DMS153 treated with DMSO at 0.1 percent for 48 hours (cell line): ENCODE results near the gene LUZP1.
"Not testable (repeated sequence)": the region's sequence is repeated elsewhere in the genome, so short reads cannot be mapped to it uniquely, and the experiment has no call there.

Experiments
- DNase-seq: peaks from one replicate; lab custom pipeline; 2025; ENCODE audit not compliant: unreplicated experiment; lab: John Stamatoyannopoulos, UW

LUZP1 gene

DNA sequence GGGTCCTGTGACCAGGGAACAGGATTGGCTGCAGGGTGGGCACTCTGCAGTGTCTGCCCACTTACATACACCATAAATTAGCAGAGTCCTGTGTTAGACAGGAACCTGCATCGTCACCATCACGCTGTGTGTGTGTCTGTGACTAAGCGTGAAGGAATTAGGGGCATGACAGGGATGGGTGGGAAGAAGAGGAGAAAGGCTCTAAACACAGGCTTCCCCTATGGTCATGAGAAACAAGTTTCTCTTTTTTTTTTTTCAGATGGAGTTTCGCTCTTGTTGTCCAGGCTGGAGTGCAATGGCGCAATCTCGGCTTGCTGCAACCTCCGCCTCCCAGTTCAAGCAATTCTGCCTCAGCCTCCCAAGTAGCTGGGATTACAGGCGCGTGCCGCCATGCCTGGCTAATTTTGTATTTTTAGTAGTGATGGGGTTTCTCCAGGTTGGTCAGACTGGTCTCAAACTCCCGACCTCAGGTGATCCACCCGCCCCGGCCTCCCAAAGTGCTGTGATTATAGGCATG, 20.3 kb upstream of the LUZP1 start:
- DNase-seq, result not testable (repeated sequence)

DNA sequence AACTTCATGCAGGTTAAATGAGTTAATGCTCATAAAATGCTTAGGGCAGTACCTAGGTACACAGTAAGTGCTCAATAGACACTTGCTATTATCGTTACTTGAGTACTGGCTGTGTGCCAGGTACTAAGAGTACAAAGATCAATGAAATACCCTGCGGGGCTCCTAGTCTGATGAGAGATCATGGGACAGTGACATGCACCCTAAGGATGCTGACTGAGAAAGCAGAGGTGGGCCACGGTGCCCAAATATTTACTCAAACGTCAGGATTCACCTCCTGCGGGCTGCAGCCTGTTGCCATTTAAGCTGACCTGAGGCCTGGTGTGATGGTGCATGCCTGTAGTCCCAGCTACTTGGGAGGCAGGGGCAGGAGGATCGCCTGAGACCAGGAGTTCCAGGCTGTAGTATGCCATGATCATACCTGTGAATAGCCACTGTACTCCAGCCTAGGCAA, 19.8 kb upstream of the LUZP1 start:
- DNase-seq, result no peak

DNA sequence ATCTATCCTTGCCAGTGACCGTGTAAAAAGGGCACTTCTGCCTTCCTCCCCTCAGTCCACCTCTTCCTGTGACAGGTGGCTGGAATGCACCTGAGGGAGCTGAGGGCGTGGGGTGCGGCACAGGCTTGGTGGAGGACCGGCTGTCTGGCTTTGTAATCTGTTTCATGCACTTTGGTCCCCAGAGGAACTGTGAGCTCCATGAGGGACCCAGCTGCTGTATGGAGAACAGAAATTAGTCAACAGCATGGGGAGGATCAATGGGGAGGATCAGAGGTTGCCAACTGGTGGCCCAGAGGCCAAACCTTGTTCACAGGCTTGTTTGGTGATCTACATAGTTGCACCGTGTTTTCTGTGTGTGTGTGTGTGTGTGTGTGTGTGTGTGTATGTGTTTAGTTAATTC, 19.0 kb upstream of the LUZP1 start:
- DNase-seq, result no peak

DNA sequence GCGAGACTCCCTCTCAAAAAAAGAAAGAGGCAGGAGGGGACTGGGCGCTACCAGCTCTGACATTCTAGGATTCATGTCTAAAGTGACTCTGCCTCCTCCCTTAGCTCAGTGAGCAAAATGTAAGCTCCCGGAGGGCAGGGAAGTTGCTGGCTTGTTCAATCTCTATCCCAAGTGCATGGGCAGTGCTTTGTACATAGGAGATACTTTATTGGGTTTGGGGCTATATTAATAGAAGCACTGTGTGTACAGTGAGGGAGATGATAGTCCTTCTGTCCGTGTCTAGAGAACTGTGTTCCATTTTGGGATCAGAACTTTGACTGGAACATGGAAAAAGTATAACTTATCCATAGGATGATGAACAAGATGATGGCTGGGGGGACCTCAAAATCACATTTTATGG, 16.7 kb upstream of the LUZP1 start:
- no peak for DNase-seq

DNA sequence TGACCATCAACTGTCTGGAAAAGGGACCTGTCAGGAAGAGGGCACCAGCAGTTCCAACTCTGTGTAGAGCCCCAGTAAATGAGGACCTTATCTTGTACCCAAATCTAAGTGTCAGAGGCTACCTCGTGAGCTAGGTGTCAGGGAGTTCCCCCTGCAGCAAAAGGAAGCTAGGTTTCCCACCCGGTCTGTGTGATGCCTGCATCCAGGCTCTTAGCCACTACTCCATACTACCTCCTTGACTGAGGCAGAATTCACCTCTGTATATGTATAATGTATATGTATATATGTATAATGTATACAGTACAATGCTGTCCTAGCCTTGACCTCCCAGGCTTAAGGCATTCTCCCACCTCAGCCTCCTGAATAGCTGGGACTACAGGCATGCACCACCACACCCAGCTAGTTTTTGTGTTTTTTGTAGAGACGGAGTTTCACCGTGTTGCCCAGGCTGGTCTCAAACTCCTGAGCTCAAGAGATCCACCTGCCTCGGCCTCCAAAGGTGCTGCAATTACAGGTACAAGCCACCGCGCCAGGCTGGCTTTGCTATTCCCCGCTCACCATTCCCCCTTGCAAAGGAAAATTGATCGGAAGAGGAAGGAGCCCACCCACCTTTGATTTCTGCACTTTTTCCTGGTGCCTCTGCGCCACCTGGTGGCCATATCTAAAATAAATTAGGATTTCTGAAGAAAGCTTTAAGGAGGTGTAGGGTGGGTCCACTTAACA, 15.7 kb upstream of the LUZP1 start:
- peak; percentile 28 for DNase-seq

DNA sequence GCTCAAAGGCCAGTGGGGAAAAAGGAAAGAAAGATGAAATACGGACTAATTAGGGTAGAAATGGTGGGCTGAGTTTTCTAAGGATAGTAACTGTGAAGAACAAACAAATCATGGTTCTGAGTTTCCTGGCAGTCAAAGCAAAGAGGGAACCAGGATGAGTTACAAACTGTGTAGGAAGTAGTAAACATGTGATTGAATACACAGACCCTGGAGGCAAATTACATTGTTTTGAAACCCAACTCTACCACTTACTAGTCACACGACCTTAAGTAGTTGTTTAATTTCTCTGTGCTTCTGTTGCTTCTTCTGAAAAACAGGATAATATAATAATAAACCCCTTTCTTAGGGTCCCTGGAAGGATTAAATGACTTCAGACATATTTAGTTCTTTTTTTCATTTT, 11.2 kb upstream of the LUZP1 start:
- DNase-seq, result no peak

DNA sequence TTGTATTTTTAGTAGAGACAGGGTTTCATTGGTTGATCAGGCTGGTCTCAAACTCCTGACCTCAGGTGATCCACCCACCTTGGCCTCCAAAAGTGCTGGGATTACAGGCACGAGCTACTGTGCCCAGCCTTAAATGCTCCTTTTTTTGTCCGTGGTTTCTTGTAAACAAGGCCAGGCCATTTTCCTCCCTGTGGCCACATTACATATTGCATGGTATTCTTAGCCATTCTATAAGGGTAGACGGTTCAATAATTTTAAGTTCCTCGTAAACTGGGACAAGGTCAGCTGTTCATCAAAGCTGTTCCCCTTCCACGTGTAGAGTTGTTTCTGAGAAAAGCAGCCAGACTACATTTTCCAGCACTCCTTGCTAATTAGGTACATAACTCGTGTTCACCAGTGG, 10.3 kb upstream of the LUZP1 start:
- DNase-seq, result no peak

DNA sequence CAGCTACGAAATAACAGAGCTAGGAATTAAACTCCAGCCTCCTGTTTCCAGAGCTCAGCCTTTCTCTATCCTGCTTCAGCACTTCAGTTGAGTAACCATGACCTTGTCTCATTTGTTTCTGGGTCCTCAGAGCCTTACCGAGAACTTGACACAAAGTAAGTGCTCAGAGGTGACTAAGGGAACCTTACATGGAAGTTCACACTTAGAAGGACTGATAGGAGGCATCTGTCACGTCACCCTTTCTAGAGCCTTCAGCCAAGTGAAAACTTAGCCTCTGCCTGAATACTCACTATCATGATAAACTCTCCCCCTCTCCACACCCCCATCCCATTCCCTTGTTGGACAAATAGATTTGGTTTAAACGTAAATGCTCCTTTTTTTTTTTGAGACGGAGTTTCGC, 9.8 kb upstream of the LUZP1 start:
- no peak for DNase-seq

DNA sequence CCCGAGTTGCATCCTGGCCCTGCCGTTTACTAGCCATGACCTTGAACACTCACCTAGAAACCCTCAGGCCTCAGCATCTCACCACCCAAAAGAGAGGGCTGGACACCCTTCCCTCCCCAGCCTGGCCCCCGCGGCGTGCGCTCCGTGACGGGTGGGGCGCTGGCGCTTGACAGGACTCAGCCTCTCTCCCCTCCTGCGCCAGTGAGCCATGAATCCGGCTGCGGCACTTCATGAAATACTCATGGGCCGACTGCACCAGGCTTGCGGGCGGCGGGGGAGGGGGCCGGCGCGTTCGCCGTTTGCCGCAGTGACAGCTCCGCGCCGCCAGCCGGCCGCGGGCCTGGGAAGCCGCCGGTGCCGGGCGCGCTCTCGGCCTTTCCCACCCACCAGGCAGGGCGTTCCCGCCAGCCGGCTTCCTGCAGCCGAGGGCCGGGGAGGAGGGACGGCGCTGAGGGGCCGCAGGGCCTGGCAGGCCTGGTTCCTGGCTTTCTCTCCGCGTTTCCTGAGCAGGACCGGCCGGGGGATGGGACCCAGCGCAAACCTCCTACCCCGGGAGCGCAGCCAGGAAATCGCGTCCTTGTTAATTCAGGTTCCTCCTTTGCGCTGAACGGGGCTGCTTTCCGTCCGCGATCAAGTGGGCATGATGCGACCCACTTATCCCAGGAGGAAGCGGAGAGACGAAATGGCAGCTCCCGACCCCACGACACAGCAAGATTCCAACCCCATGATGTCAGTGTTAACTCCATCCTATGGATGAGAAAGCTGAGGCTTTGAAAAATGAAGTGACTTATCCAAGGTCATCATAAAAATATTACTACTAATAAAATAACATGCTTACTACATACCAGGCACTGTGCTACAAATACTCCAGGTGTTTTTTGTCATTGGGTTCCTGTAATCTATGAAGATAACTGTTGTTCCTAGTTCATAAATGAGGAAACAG, 9.1 kb upstream of the LUZP1 start:
- peak; percentile 49 for DNase-seq

DNA sequence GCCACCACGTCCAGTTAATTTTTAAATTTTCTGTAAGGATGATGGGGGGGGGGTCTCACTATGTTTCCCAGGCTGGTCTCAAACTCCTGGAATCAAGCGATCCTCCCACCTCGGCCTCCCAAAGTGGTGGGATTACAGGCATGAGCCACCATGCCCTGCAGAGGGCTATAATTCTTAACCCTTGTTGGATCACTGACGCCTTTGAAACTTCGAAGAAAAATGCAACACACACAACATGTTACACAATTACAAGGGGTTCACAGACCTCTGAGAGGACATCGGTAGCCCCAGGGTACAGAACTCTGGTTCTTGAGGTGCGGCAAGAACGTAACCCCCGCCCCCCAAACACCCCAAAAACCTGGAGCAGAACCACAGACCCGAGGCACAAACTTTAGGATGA, 8.4 kb upstream of the LUZP1 start:
- no peak for DNase-seq

DNA sequence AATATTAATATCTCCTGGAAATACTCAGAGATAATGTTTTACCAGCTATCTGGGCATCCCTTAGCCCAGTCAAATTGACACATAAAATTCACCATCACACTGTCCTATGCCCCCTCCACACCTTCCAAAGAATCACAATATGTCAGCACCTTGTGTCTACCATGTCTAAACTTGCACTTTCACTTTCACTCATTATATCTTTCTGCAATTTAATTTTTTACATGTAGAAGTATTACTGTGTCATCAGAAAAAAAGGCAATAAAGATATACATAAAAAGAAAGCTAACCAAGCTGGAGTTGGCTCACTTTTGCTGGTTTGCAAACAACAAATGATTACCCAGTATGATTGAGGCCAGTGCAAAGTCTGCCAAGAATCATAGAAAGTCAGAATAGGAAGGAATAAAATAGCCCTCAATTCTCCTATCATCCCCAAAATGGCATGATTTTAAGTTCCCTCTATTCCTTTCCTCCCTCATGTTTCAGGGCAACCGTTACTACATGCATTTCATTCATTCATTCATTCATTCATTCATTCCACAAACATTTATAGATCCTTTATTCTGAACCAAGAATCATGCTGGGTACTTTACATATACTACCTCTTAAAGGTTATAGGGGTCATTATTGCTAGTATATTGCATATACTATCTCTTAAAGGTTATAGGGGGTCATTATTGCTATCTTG, 5.9 kb upstream of the LUZP1 start:
- no peak for DNase-seq

DNA sequence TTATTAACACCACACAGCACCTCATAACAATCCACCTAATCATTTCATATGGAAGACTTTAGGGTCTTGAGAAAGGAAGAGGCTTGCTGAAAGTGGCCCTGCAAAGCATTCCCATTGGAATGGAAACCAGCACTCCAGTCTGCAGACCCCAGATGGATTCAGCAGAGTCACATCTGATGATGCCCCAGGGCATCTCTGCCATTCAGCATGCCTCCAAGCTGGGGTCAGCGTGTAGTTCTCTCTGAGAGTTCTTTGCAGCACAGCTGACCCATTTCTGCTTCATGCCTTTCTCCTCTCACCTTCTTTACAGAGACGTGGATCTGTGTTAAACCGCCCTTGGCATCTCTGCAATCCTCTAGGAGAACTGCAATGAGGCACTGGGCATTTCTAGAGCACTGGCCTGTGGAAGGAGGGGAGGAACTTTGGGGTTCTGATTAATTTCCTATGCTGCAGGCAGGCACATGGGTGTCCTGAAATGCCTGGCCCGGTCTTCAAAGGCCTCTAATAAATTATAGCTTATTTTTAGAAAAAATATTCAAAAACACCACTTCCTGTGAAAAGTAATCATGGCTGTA, 2.6 kb upstream of the LUZP1 start:
- DNase-seq, result no peak

DNA sequence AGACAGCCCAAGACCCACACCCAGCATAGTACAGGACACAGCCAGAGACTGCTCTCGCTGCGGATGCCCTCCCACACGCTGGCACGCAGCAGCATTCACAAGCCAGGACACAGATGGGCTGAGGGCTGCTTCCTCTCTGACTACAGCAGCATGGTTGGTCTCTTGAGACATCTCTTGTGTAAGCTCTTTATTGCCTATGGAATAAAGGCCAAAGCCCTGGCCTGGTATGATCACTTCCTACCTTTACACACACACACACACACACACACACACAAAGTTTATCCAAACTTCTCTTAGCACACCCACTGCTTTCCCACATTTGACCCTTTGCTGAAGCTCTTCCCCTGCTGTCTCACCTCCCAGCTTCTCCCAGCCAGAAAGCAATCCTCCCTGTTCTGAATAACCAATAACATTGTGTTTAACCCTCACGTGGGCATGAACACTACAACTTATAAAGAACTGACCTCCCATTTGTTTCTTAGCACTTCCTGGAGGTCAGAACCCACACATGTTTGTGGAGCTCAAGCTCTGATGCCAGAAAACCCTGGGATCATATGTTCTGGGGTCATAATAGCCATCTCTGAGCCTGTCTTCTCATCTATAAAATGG, 1.2 kb upstream of the LUZP1 start:
- no peak for DNase-seq

DNA sequence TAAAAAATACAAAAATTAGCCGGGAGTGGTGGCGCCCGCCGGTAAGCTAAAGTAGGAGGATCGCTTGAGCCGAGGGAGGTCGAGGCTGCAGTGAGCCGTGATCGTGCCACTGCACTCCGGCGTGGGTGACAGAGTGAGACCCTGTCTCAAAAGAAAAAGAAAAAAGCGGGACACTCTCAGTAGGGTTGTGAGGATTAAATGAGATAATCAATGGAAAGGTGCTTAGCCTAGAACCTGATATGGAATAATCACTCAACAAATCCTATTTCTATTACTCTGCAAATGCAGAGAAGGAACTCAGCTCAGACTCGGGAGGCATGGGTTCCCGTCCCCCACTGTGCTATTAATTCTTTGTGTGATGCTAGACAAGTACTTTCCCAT, 529 bp upstream of the LUZP1 start:
- no peak for DNase-seq

DNA sequence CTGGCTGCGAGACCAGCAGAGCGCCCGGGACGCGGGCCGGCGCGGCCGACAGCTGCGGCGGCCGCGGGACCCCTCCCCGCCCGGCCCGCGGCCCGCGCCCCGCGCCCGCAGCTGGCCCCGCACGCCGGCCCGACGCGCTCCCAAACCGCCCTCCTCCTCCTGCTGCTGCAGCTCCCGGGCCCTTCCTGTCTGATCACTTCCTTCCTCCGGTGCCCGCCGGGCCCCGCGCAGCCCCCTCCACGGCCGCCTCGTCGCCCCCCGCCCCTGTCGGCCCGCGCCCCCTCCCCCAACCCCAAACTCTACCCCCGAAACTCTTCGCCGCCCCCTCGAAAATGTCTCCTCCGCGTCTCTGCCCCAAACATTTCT, 594 bp downstream of the LUZP1 start:
- no peak for DNase-seq

DNA sequence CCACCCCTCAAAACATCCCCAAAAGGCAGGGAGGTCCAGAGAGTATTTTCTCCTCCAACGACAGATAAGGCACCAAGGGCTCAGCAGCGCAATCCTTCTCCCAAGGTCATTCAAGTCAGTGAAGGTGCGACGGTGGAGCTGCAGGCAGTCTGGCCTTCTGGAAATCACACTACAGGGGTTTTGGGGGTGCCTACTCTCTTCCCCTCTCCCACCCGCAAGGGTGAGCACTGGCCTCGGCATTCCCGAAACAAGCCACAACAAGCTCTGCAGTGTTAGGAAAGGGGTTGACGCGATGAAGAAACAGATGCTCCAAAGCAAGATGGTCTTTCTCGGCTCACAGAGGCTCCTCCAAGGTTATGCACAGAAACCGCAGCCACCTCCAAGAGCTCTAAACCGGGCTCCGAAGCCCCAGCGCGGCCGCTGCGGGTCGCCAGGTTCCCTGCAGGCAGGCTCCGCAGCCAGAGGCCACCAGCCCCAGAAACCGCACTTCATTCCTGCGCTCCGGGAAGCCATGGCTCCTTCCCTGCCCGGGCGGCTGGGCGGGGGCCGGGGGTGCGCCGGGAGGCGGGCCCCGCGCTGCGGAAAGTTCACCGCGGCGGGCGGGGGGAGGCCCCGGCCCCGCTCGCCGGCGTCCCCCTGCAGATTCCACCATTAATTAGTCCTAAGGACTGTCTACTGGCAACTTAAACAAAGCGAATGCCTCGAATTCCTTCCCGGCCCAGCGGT, 1.1 kb downstream of the LUZP1 start:
- no peak for DNase-seq

DNA sequence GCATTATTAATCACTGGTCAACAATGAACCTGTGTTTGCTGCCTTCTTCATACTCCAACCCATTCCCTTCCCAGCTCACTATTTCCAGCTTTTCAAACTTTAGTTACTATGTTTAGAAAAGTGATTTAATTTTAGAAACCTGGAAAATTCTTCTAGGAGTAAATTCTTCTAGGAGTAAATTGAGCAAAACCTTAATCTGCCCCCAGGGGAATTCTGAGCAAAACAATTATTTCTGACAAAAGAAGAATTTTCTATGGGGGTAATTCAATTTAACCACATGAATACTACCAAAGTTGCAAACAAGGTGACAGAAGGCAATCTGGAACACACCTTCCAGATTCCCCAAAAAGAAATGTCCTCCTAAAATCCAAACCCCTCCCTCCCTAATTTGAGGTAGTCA, 1.8 kb downstream of the LUZP1 start:
- DNase-seq, result no peak

DNA sequence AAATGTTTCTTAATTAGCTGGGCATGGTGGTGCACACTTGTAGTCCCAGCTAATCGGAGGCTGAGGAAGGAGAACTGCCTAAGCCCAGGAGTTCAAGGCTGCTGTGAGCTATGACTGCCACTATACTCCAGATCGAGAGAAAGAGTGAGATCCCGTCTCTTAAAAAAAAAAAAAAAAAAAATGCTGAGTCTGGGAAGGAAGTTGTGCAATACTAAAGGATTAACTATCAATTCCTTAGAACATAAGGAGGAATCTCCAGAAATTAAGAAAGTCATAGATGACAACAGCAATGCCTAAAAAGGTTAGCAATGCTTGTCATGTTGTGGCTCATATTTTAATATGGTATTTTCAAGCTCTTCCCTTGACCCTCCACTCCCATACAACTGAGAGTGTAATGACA, 5.3 kb downstream of the LUZP1 start:
- no peak for DNase-seq

DNA sequence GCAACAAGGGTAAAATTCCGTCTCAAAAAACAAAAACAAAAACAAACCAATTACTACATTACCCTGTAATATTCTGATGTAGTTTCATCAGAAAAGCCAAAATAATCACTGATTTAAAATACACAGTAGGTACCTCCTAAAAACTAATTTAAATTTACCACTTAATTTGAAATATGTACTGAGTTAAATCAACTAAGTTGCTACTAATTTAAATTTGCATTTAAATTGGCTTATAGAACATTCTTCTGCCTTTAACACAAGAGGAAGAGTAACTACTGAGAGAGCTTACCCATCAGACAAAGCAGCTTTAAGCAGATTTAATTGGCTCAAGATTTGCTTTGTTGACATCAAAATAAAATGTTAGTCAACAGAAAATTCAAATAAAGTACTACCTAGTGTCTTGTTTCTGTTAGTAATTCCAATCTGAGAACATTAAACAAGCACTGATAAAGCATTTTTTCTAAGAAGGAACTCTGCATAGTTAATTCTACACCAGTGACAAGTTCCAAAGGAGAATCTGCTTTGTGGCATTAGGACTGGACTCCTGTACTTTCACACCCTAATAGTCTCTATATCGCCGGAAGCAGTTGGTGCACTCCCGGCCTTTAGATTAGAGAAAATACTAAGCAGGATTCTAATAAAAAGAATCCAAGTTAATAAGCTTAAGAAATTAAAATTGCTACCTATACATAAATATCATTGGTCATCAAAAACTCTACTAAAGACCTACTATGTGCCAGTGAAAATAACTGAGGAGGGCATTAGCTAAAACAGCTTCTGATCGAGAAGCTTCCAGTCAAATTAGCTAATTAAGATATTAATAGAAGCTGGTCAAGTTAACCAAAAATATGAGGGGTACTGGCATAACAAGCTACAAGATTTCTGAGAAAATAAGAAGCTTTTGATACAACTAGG, 8.4 kb downstream of the LUZP1 start:
- DNase-seq, result no peak
